Measurements from ENCODE around the gene ZP1.

The ZP1 gene

GRCh38 chr11:60918251-60918938 lies 51.1 kb downstream of the ZP1 start:
- no peak overlapping the region for H3K27ac ChIP-seq (ENCODE audit: low read depth, low read length)

DNA sequence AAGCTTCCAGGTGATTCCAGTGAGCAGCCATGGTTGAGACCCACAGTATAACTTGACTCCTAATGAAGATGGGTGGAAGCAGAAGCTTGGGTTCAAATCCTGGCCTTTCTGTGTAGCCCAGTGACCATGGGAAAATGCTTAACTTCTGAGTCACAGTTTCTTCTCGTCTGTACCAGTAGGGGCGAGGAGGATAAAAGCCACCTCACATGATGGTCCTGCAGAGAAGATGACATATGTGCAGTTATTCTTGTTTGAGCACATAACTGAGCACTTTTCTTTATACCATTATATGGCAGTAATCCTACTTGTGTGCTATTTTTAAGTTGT lies 51.6 kb downstream of the ZP1 start:
- 0 out of 2 replicates have a peak overlapping the region, but pooled peaks have one; percentile 5 for H3K27ac ChIP-seq (ENCODE audit: low read depth, low read length)
- H3K9me3 ChIP-seq (ENCODE audit: control insufficient read depth, insufficient read depth, low read length): no peaks in the 10 kb centered on the region
- H3F3A ChIP-seq (ENCODE audit: control insufficient read depth, insufficient read depth): no peaks in the 10 kb centered on the region; the same call in 1 of the 2 replicates

More at GRCh38 chr11:60918251-60918938, 51.1 kb downstream of the ZP1 start:
- H3K36me3 ChIP-seq (ENCODE audit: control insufficient read depth, low read length): peaks cover 71% of the 10 kb centered on the region
- H3K27me3 ChIP-seq (ENCODE audit: control insufficient read depth, low read length): no peaks in the 10 kb centered on the region
- H3K9me3 ChIP-seq (ENCODE audit: control insufficient read depth, insufficient read depth, low read length): no peaks in the 10 kb centered on the region
- peaks cover 59% of the 10 kb centered on the region for H3K79me2 ChIP-seq (ENCODE audit: control insufficient read depth, low read length)
- H3K4me2 ChIP-seq (ENCODE audit: low read length): peak overlapping the region; percentile 40
- no peaks in the 10 kb centered on the region; the same call in 1 of the 2 replicates for H3F3A ChIP-seq (ENCODE audit: control insufficient read depth, insufficient read depth)
- no peak for TF ChIP-seq EZH2phosphoT487 (IDR thresholded peaks at IDR 0.05; ENCODE audit: borderline replicate concordance, low read length)
- TF ChIP-seq, protein P1, sequence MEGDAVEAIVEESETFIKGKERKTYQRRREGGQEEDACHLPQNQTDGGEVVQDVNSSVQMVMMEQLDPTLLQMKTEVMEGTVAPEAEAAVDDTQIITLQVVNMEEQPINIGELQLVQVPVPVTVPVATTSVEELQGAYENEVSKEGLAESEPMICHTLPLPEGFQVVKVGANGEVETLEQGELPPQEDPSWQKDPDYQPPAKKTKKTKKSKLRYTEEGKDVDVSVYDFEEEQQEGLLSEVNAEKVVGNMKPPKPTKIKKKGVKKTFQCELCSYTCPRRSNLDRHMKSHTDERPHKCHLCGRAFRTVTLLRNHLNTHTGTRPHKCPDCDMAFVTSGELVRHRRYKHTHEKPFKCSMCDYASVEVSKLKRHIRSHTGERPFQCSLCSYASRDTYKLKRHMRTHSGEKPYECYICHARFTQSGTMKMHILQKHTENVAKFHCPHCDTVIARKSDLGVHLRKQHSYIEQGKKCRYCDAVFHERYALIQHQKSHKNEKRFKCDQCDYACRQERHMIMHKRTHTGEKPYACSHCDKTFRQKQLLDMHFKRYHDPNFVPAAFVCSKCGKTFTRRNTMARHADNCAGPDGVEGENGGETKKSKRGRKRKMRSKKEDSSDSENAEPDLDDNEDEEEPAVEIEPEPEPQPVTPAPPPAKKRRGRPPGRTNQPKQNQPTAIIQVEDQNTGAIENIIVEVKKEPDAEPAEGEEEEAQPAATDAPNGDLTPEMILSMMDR (IDR thresholded peaks at IDR 0.05; ENCODE audit: low read depth, low read length, poor library complexity, severe bottlenecking): no peak
- H3K4me3 ChIP-seq (ENCODE audit: low read length): peak overlapping the region; percentile 10; the same call in 1 of the 2 replicates
- H3K9me2 ChIP-seq (replicated peaks; ENCODE audit: control insufficient read depth, low read length): no peaks in the 10 kb centered on the region
- peaks cover 45% of the 10 kb centered on the region for H3K4me1 ChIP-seq (ENCODE audit: control insufficient read depth, low read length)
- H4K20me1 ChIP-seq (ENCODE audit: control insufficient read depth, insufficient read depth, low read depth, low read length): no peaks in the 10 kb centered on the region; the same call in 1 of the 2 replicates

DNA sequence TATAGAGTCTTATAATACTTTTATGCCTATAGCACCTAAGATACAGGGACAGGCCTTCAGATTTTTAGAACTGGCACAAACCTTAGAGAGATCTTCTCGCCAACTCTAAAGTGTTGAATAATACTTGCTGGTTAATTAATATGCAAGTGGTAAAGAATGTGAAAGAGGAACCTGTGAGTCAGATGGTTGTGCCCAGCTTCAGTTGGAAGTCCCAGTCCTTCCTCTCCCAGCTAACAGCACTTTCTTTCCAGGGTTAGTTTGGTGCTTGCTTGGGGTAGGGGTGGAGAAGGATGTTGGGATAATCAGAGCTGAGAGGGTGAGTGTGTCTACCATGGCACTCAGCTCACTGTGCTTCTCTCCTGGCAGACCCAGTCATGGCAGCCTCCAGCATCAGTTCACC lies 52.0 kb downstream of the ZP1 start:
- no peaks in the 10 kb centered on the region; the same call in 1 of the 2 replicates for H3K27me3 ChIP-seq (ENCODE audit: control insufficient read depth, low read length)
- no peak overlapping the region for H3K4me3 ChIP-seq (ENCODE audit: low read length)
- peaks cover 56% of the 10 kb centered on the region for H3K79me2 ChIP-seq (ENCODE audit: control insufficient read depth, low read length)
- H3F3A ChIP-seq (ENCODE audit: control insufficient read depth, insufficient read depth): no peaks in the 10 kb centered on the region; the same call in 1 of the 2 replicates
- H3K9me3 ChIP-seq (ENCODE audit: control insufficient read depth, insufficient read depth, low read length): no peaks in the 10 kb centered on the region
- peak overlapping the region; percentile 40 for H3K4me2 ChIP-seq (ENCODE audit: low read length)
- H3K9me2 ChIP-seq (replicated peaks; ENCODE audit: control insufficient read depth, low read length): no peaks in the 10 kb centered on the region
- no peak for TF ChIP-seq EZH2phosphoT487 (IDR thresholded peaks at IDR 0.05; ENCODE audit: borderline replicate concordance, low read length)
- TF ChIP-seq, protein P1 (IDR thresholded peaks at IDR 0.05; ENCODE audit: low read depth, low read length, poor library complexity, severe bottlenecking): no peak
- H3K36me3 ChIP-seq (ENCODE audit: control insufficient read depth, low read length): peaks cover 71% of the 10 kb centered on the region
- 0 out of 2 replicates have a peak overlapping the region, but pooled peaks have one; percentile 5 for H3K27ac ChIP-seq (ENCODE audit: low read depth, low read length)
- H3K4me1 ChIP-seq (ENCODE audit: control insufficient read depth, low read length): peaks cover 48% of the 10 kb centered on the region
- H4K20me1 ChIP-seq (ENCODE audit: control insufficient read depth, insufficient read depth, low read depth, low read length): no peaks in the 10 kb centered on the region; the same call in 1 of the 2 replicates

More for the DNA sequence above, 51.6 kb downstream of the ZP1 start:
- H3K4me1 ChIP-seq (ENCODE audit: control insufficient read depth, low read length): peaks cover 45% of the 10 kb centered on the region
- H3K4me2 ChIP-seq (ENCODE audit: low read length): peak overlapping the region; percentile 40
- H3K27me3 ChIP-seq (ENCODE audit: control insufficient read depth, low read length): no peaks in the 10 kb centered on the region
- H3K79me2 ChIP-seq (ENCODE audit: control insufficient read depth, low read length): peaks cover 59% of the 10 kb centered on the region
- no peaks in the 10 kb centered on the region for H3K9me2 ChIP-seq (replicated peaks; ENCODE audit: control insufficient read depth, low read length)
- H3K4me3 ChIP-seq (ENCODE audit: low read length): peak overlapping the region; percentile 10; the same call in 1 of the 2 replicates
- no peaks in the 10 kb centered on the region; the same call in 1 of the 2 replicates for H4K20me1 ChIP-seq (ENCODE audit: control insufficient read depth, insufficient read depth, low read depth, low read length)
- peaks cover 71% of the 10 kb centered on the region for H3K36me3 ChIP-seq (ENCODE audit: control insufficient read depth, low read length)
- no peak for TF ChIP-seq EZH2phosphoT487 (IDR thresholded peaks at IDR 0.05; ENCODE audit: borderline replicate concordance, low read length)
- TF ChIP-seq, protein P1 (IDR thresholded peaks at IDR 0.05; ENCODE audit: low read depth, low read length, poor library complexity, severe bottlenecking): no peak

Data from DOHH2 (cell line).